ENCODE data around the gene ATOH8.

Gene ATOH8

GRCh38 chr2:85834466-85834865 is 80.7 kb downstream of the ATOH8 start:
- no peak for DNase-seq
